Activated T-cell treated with anti-CD3 and anti-CD28 coated beads, Interleukin-2, amount 50 U/mL, for 24 hours (primary cell): ENCODE results near the gene MYO1E.

Experiments
- DNase-seq: peaks from one replicate; pipeline ENCODE4 v3.0.0-alpha.2; 2020
- H3K27ac Mint-ChIP-seq: 2 replicates; pipeline ENCODE4 v1.8.0; 2020; ENCODE audit warnings: mild to moderate bottlenecking, mixed read lengths
- H3K27me3 Mint-ChIP-seq: 2 replicates; pipeline ENCODE4 v1.8.0; 2020; ENCODE audit warnings: mixed read lengths
- H3K36me3 Mint-ChIP-seq: 2 replicates; pipeline ENCODE4 v1.8.0; 2020; ENCODE audit warnings: low read depth, mixed read lengths
- H3K4me1 Mint-ChIP-seq: 2 replicates; pipeline ENCODE4 v1.8.0; 2020; ENCODE audit warnings: low read depth, mixed read lengths
- H3K4me3 Mint-ChIP-seq: 2 replicates; pipeline ENCODE4 v1.8.0; 2020; ENCODE audit warnings: mild to moderate bottlenecking, moderate library complexity, mixed read lengths
- H3K9me3 Mint-ChIP-seq: 2 replicates; pipeline ENCODE4 v1.8.0; 2020; ENCODE audit warnings: mixed read lengths

Gene MYO1E

DNA sequence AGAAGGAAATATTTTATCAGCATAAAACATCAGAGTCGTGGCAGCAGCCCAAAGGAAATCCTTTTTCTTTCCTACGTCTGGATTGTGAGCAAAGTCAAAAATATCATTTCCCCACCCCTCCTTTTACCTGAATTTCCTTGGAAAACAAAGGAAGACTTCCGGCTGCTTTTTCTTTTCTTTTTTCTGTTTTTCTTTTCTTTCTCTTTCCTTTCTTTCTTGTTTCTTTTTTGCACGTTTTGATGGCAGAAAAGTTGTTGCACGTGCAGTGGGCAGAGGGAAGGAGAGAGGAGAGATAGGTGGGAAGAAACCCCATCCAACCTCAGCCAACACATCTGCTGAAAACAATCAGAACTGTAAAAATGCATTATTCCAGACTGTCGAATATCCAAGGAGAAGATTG, 544 bp upstream of the MYO1E start:
- peaks cover 25% of the 10 kb centered on the region for H3K4me1 Mint-ChIP-seq
- no peak overlapping the region for H3K27ac Mint-ChIP-seq
- peaks cover 2% of the 10 kb centered on the region for H3K36me3 Mint-ChIP-seq
- peaks cover 62% of the 10 kb centered on the region for H3K27me3 Mint-ChIP-seq
- DNase-seq: no peak
- no peaks in the 10 kb centered on the region for H3K9me3 Mint-ChIP-seq
- peak overlapping the region; percentile 81 for H3K4me3 Mint-ChIP-seq

- H3K4me1 Mint-ChIP-seq: peaks cover 25% of the 10 kb centered on the region
Observed at GRCh38 chr15:59371458-59372351, 966 bp downstream of the MYO1E start.

GRCh38 chr15:59369597-59369996, 3.1 kb downstream of the MYO1E start:
- Mint-ChIP-seq H3K9me3 (no peaks in the 10 kb centered on the region), H3K4me1 (peaks cover 25% of the 10 kb centered on the region), H3K27ac (no peak overlapping the region), H3K36me3 (peaks cover 2% of the 10 kb centered on the region), H3K27me3 (peaks cover 55% of the 10 kb centered on the region), H3K4me3 (no peak overlapping the region)
- no peak for DNase-seq

More at GRCh38 chr15:59371458-59372351, 966 bp downstream of the MYO1E start:
- Mint-ChIP-seq H3K27ac (peak overlapping the region; percentile 81), H3K4me3 (peak overlapping the region; percentile 81), H3K36me3 (peaks cover 2% of the 10 kb centered on the region), H3K27me3 (peaks cover 62% of the 10 kb centered on the region), H3K9me3 (no peaks in the 10 kb centered on the region)
- DNase-seq: peak; percentile 42

GRCh38 chr15:59367022-59367451, 5.6 kb downstream of the MYO1E start:
- peaks cover 12% of the 10 kb centered on the region for H3K4me1 Mint-ChIP-seq
- peaks cover 29% of the 10 kb centered on the region for H3K27me3 Mint-ChIP-seq
- no peak overlapping the region for H3K27ac Mint-ChIP-seq
- H3K4me3 Mint-ChIP-seq: no peak overlapping the region
- no peaks in the 10 kb centered on the region for H3K9me3 Mint-ChIP-seq
- DNase-seq: no peak
- H3K36me3 Mint-ChIP-seq: no peaks in the 10 kb centered on the region

GRCh38 chr15:59366333-59367021, 6.2 kb downstream of the MYO1E start:
- Mint-ChIP-seq H3K4me1 (peaks cover 12% of the 10 kb centered on the region), H3K27me3 (peaks cover 29% of the 10 kb centered on the region), H3K9me3 (no peaks in the 10 kb centered on the region), H3K36me3 (no peaks in the 10 kb centered on the region), H3K4me3 (no peak overlapping the region), H3K27ac (no peak overlapping the region)
- DNase-seq: no peak

DNA sequence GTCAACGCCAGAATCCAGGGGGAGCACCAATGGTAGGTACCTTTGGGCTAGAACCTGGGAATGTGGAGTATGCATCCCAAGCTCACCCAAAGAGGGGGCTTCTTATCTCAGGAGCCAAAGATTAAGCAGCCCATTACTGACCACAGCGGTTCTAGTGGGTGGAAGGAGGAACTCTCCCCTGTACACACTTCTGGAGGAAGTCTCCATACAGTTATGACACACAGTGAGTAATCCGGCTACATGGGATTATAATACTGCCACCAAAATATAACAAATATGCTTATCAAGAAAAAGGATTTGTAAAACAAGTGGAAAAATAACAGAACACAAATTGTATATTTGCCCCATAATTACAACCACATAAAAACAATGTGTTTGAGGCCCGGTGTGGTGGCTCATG, 8.4 kb downstream of the MYO1E start:
- Mint-ChIP-seq H3K4me1 (no peaks in the 10 kb centered on the region), H3K27me3 (peaks cover 11% of the 10 kb centered on the region), H3K27ac (no peak overlapping the region), H3K4me3 (no peak overlapping the region), H3K9me3 (no peaks in the 10 kb centered on the region), H3K36me3 (no peaks in the 10 kb centered on the region)
- no peak for DNase-seq

GRCh38 chr15:59362331-59362730, 10.3 kb downstream of the MYO1E start:
- DNase-seq: no peak
- H3K4me1 Mint-ChIP-seq: no peaks in the 10 kb centered on the region
- H3K9me3 Mint-ChIP-seq: no peaks in the 10 kb centered on the region
- H3K27me3 Mint-ChIP-seq: peaks cover 3% of the 10 kb centered on the region
- no peak overlapping the region for H3K27ac Mint-ChIP-seq
- no peak overlapping the region for H3K4me3 Mint-ChIP-seq
- H3K36me3 Mint-ChIP-seq: no peaks in the 10 kb centered on the region

- Mint-ChIP-seq H3K27ac (no peak overlapping the region), H3K4me3 (no peak overlapping the region), H3K4me1 (no peaks in the 10 kb centered on the region), H3K9me3 (no peaks in the 10 kb centered on the region), H3K27me3 (peaks cover 4% of the 10 kb centered on the region), H3K36me3 (no peaks in the 10 kb centered on the region)
- no peak for DNase-seq
Observed at GRCh38 chr15:59360896-59361295, 11.8 kb downstream of the MYO1E start.

DNA sequence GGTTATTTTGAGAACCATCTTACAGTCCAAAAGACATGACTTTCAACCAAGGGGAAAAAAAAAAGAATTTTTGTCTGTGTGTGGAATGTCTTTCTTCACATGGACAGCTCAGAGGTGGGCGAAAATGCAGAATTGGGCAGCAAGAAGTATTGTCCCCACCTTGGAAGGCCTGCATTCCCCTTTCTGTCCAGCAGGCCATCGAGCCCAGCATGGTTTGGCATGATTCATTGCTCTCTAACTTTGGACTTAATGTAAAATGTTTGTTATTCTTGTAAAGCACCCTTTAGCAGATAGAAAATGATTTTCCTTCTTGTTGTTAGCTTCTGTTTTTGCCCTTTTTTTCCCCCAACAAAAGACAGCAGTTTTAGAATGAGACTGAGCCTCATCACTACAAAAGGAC, 12.4 kb downstream of the MYO1E start:
- no peak for DNase-seq
- Mint-ChIP-seq H3K27ac (no peak overlapping the region), H3K4me1 (peaks cover 2% of the 10 kb centered on the region), H3K9me3 (no peaks in the 10 kb centered on the region), H3K36me3 (no peaks in the 10 kb centered on the region), H3K27me3 (peaks cover 10% of the 10 kb centered on the region), H3K4me3 (no peak overlapping the region)

GRCh38 chr15:59355730-59356129, 16.9 kb downstream of the MYO1E start:
- Mint-ChIP-seq H3K4me3 (no peak overlapping the region), H3K9me3 (no peaks in the 10 kb centered on the region), H3K27me3 (peaks cover 28% of the 10 kb centered on the region), H3K36me3 (no peaks in the 10 kb centered on the region), H3K4me1 (peaks cover 23% of the 10 kb centered on the region), H3K27ac (no peak overlapping the region)
- no peak for DNase-seq

DNA sequence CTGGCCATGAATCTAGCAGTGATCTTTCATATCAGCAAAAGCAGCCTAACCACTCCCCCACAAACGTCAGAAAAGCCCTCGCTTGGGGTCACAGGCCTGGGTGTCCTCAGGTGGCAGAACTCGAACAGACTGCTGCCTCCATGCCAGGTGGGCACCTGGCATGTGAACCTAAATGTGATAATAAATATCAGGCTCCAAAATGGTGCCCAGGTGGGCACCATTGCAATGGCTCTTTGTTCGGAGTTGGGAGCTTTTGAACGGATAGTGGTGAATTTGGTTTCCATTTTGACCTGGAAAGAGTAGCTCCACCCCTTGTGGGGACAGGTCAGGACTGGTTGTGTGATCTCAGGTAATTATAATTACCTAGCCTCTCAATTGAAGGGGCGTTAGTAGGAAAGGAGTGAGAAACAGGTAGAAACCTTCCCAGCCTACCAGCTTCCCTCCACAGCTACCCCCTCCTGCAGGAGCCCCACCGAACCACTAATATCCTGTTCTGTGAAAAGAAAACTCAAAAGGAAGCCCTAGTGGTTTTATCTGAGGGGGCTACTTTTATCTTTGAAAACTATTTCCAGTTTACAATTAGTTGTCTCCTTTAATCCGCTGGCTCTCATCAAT, 18.1 kb downstream of the MYO1E start:
- Mint-ChIP-seq H3K4me1 (peaks cover 34% of the 10 kb centered on the region), H3K9me3 (no peaks in the 10 kb centered on the region), H3K27ac (no peak overlapping the region), H3K27me3 (peaks cover 28% of the 10 kb centered on the region), H3K36me3 (no peaks in the 10 kb centered on the region), H3K4me3 (no peak overlapping the region)
- DNase-seq: no peak

DNA sequence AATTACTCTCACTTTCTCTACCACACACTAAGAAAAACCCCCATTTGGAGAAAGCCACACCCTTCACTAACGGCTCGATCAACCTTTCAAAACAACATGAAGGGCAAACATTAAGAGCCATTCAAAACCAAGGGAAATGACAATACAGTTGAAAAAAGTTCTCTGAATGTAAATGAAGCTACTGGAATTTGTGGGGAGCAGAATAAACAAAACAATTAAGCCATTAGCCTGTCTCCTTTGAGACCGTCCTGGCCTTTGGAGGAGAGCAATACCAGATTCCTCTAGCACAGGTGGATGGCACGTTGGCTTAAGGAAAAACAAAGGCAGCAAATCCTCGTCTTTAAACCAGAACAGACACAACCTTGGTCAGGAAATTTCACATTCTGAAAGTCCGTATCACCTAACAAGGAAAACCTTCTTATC, 18.7 kb downstream of the MYO1E start:
- no peaks in the 10 kb centered on the region for H3K36me3 Mint-ChIP-seq
- H3K4me3 Mint-ChIP-seq: no peak overlapping the region
- H3K4me1 Mint-ChIP-seq: peaks cover 36% of the 10 kb centered on the region
- H3K27me3 Mint-ChIP-seq: peaks cover 28% of the 10 kb centered on the region
- no peaks in the 10 kb centered on the region for H3K9me3 Mint-ChIP-seq
- H3K27ac Mint-ChIP-seq: no peak overlapping the region
- DNase-seq: no peak

- no peak overlapping the region for H3K27ac Mint-ChIP-seq
- no peaks in the 10 kb centered on the region for H3K9me3 Mint-ChIP-seq
- peaks cover 28% of the 10 kb centered on the region for H3K27me3 Mint-ChIP-seq
- no peak overlapping the region for H3K4me3 Mint-ChIP-seq
- H3K4me1 Mint-ChIP-seq: peaks cover 36% of the 10 kb centered on the region
- H3K36me3 Mint-ChIP-seq: no peaks in the 10 kb centered on the region
- no peak for DNase-seq
Observed at GRCh38 chr15:59352683-59353082, 20.0 kb downstream of the MYO1E start.

DNA sequence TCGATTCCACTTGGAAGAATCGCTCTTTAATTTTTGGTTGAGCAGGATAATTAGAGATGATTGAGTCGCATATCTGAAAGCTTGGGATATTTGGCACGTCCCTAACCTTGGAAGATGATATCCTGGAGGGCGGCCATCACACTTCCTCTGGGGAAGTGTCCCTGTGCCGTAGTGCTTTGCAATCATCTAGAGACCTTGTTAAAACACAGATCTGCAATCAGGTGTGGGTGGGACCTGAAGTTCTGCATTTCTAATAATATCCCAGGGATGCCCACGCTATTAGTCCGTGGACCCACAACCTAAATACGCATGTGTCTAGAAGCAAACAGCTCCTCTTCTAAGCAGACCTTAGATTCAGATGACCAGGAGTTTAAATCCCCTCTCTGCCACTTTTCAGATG, 20.5 kb downstream of the MYO1E start:
- Mint-ChIP-seq H3K9me3 (no peaks in the 10 kb centered on the region), H3K4me1 (peaks cover 36% of the 10 kb centered on the region), H3K4me3 (no peak overlapping the region), H3K36me3 (no peaks in the 10 kb centered on the region), H3K27me3 (peaks cover 28% of the 10 kb centered on the region), H3K27ac (no peak overlapping the region)
- DNase-seq: no peak

DNA sequence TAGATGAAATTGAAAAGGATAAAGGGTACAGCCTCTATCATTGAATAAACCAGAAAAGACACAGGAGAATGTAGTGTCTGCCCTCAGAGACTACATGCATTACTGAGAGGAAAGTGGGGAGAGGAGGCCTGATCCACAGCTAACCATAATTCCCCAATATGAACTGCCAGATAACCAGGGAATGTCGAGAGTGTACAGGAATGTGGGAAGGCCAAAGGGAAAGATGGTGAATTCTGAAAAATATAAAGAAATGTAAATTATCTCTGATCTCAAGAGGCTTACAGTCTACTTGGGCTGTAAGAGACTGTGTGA, 22.3 kb downstream of the MYO1E start:
- Mint-ChIP-seq H3K9me3 (no peaks in the 10 kb centered on the region), H3K27ac (peak overlapping the region; percentile 18), H3K36me3 (no peaks in the 10 kb centered on the region), H3K4me3 (no peak overlapping the region), H3K27me3 (peaks cover 32% of the 10 kb centered on the region), H3K4me1 (peaks cover 34% of the 10 kb centered on the region)
- no peak for DNase-seq
